Upper lobe of left lung (tissue), 4 donors: ENCODE results near the gene VWA5B1.

Experiments
- CTCF ChIP-seq, 6 experiments: fragments of 450-650 bp in 4 of 6; fragments of 200-600 bp in 2 of 6; sonication (generic) in 2 of 6; IDR thresholded peaks; one replicate each; pipeline ENCODE4 v1.5.1; 2016 to 2019; ENCODE audit warnings: antibody characterized with exemption in 6 of 6
- EP300 ChIP-seq, 4 donors: sonication (generic); formaldehyde crosslinking; IDR thresholded peaks; one replicate each; pipeline ENCODE4 v1.5.1; 2017; ENCODE audit warnings: antibody characterized with exemption in 4 of 4, control low read depth in 2 of 4
- POLR2A ChIP-seq, 4 donors: fragments of 450-650 bp; IDR thresholded peaks; one replicate each; pipeline ENCODE4 v1.5.1; 2016 to 2017; ENCODE audit warnings: antibody characterized with exemption in 4 of 4, mild to moderate bottlenecking in 2 of 4
- POLR2AphosphoS5 ChIP-seq, 2 donors: sonication (generic); formaldehyde crosslinking; IDR thresholded peaks; one replicate each; pipeline ENCODE4 v1.5.1; 2017; ENCODE audit warnings: antibody characterized with exemption in 2 of 2

GRCh38 chr1:20336105-20336605 is 45.5 kb downstream of the VWA5B1 start:
- no peak for TF ChIP-seq POLR2AphosphoS5 (IDR thresholded peaks at IDR 0.05)
- TF ChIP-seq CTCF (IDR thresholded peaks at IDR 0.05), result no peak
- no peak for TF ChIP-seq POLR2A (IDR thresholded peaks at IDR 0.05)
- TF ChIP-seq EP300 (IDR thresholded peaks at IDR 0.05), result no peak
